HepG2 (cell line): ENCODE measurements around the gene MFAP2. TPM values are rescaled to one million over a fixed set of nuclear protein-coding genes. Genes with fewer than 3 reads are reported as not detected.

Source experiments
- ATAC-seq: fragments of 200-7000 bp; cut with Tn5 transposase; 3 replicates; pipeline ENCODE4 v1.9.1; 2020; ENCODE audit warnings: mild to moderate bottlenecking, moderate library complexity
- BruUV-seq: library from RNA; stranded (reverse); fragments of 400-500 nt; replicated peaks from 2 replicates; lab custom pipeline; 2021; lab: Mats Ljungman, UMichigan
- CTCF ChIA-PET: fragments of 300-600 bp; formaldehyde crosslinking; extraction: SDS; loops from one replicate; lab custom pipeline; 2021; ENCODE audit warnings: low total read pairs, inconsistent platforms, low intra/inter-chr PET ratio; lab: Yijun Ruan, JAX
- POLR2A ChIA-PET: fragments of 350-600 bp; sonication (Branson Sonifier 250); formaldehyde crosslinking; loops from one replicate; lab custom pipeline; 2020; ENCODE audit warnings: antibody characterized with exemption, inconsistent platforms; lab: Yijun Ruan, JAX
- DNase-seq: peaks from one replicate; pipeline ENCODE4 v3.0.0-alpha.2; 2015; ENCODE audit warnings: low spot score
- FAIRE-seq: peaks from 3 replicates; lab custom pipeline; 2011; peaks lifted over from hg19 to GRCh38; lab: Jason Lieb, UNC
- H2AFZ ChIP-seq: one replicate; pipeline ENCODE4 v1.6.1; 2011; ENCODE audit warnings: low read length, inconsistent platforms
- H3K27ac ChIP-seq: fragments of 300-600 bp; 3 replicates; pipeline ENCODE4 v1.8.0; 2011; ENCODE audit warnings: mixed run types, mild to moderate bottlenecking, mixed read lengths, low read length, inconsistent platforms; ENCODE audit not compliant: insufficient read depth; ENCODE audit errors: extremely low read length
- H3K27me3 ChIP-seq, 2 experiments: fragments of 200-600 bp in 1 of 2; 2 replicates in 1 of 2; 3 replicates in 1 of 2; pipeline versions ENCODE4 v1.6.0 to v1.8.0; 2011; ENCODE audit warnings: low read length in 2 of 2, mild to moderate bottlenecking in 2 of 2, moderate library complexity in 2 of 2, inconsistent platforms in 1 of 2; ENCODE audit not compliant: insufficient read depth in 2 of 2, control insufficient read depth in 1 of 2
- H3K36me3 ChIP-seq, 2 experiments: fragments of 200-600 bp in 1 of 2; replicated peaks in 1 of 2; 2 replicates in 1 of 2; 3 replicates in 1 of 2; pipeline versions ENCODE4 v1.5.1 to v1.8.0; 2011; ENCODE audit warnings: low read length in 2 of 2, inconsistent platforms in 1 of 2; ENCODE audit not compliant: insufficient read depth in 2 of 2, control insufficient read depth in 1 of 2
- H3K4me1 ChIP-seq: 2 replicates; pipeline ENCODE4 v1.5.1; 2012; ENCODE audit warnings: low read length, inconsistent platforms; ENCODE audit not compliant: insufficient read depth
- H3K4me2 ChIP-seq: 2 replicates; pipeline ENCODE4 v1.6.0; 2011; ENCODE audit warnings: low read depth, low read length, inconsistent platforms
- H3K4me3 ChIP-seq, 3 experiments: fragments of 200-600 bp in 1 of 3; sonication (generic), shearing (Covaris generic) in 1 of 3; replicated peaks in 1 of 3; 2 replicates each; pipeline ENCODE4 v1.5.1; 2011 to 2016; ENCODE audit warnings: low read length in 3 of 3, inconsistent platforms in 2 of 3, low read depth in 2 of 3, mild to moderate bottlenecking in 2 of 3, control low read depth in 1 of 3, mixed read lengths in 1 of 3; ENCODE audit not compliant: insufficient read depth in 1 of 3
- H3K79me2 ChIP-seq: one replicate; pipeline ENCODE4 v1.6.1; 2011; ENCODE audit warnings: low read length, inconsistent platforms; ENCODE audit not compliant: insufficient read depth
- H3K9ac ChIP-seq: 2 replicates; pipeline ENCODE4 v1.6.0; 2011; ENCODE audit warnings: mild to moderate bottlenecking, low read depth, low read length, inconsistent platforms; ENCODE audit not compliant: insufficient read depth
- H3K9me3 ChIP-seq: 2 replicates; pipeline ENCODE4 v1.5.1; 2012; ENCODE audit warnings: mild to moderate bottlenecking, low read length
- H4K20me1 ChIP-seq: 2 replicates; pipeline ENCODE4 v1.6.0; 2011; ENCODE audit warnings: inconsistent platforms, mild to moderate bottlenecking, low read length, moderate library complexity; ENCODE audit not compliant: insufficient read depth
- BORCS8-MEF2B ChIP-seq: sonication (generic); formaldehyde crosslinking; IDR thresholded peaks from 2 replicates; pipeline ENCODE4 v1.8.0; 2022; ENCODE audit warnings: mild to moderate bottlenecking, missing genetic modification reagents
- MIXL1 ChIP-seq: IDR thresholded peaks from 2 replicates; pipeline ENCODE4 v1.6.1; 2016
- PLRG1 ChIP-seq: fragments of 450-650 bp; conservative IDR thresholded peaks from 2 replicates; pipeline ENCODE4 v1.6.1; 2016
- TRIM24 ChIP-seq: sonication (generic); formaldehyde crosslinking; IDR thresholded peaks from 2 replicates; pipeline ENCODE4 v1.8.0; 2022; ENCODE audit warnings: mild to moderate bottlenecking, missing genetic modification reagents
- ZFP36 ChIP-seq: fragments of 150-350 bp; IDR thresholded peaks from 2 replicates; pipeline ENCODE4 v1.6.1; 2018; ENCODE audit warnings: borderline replicate concordance, low read length, low read depth; ENCODE audit not compliant: partially characterized antibody
- ZNF10 ChIP-seq: sonication (generic); formaldehyde crosslinking; IDR thresholded peaks from 2 replicates; pipeline ENCODE4 v1.4.0; 2020; ENCODE audit warnings: mild to moderate bottlenecking, low read depth, missing genetic modification reagents, borderline replicate concordance
- ZNF12 ChIP-seq: sonication (generic); formaldehyde crosslinking; IDR thresholded peaks from 2 replicates; pipeline ENCODE4 v1.5.0; 2020; ENCODE audit warnings: missing genetic modification reagents
- ZNF331 ChIP-seq: sonication (generic); formaldehyde crosslinking; IDR thresholded peaks from 2 replicates; pipeline ENCODE4 v1.4.0; 2020; ENCODE audit warnings: missing genetic modification reagents
- ZNF430 ChIP-seq: sonication (generic); formaldehyde crosslinking; IDR thresholded peaks from 2 replicates; pipeline ENCODE4 v1.9.0; 2021; ENCODE audit warnings: mild to moderate bottlenecking, missing genetic modification reagents
- ZNF777 ChIP-seq: sonication (generic); formaldehyde crosslinking; IDR thresholded peaks from 2 replicates; pipeline ENCODE4 v1.4.0; 2020; ENCODE audit warnings: missing genetic modification reagents
- WGBS: methylation state at CpG from one replicate; pipeline ENCODE4 v1.1.6; 2017; ENCODE audit warnings: low lambda C conversion rate; 5-methylcytosine and 5-hydroxymethylcytosine counted together
- in situ Hi-C: cut with HindIII; loops from 2 replicates; pipeline ENCODE4 v1.10.0; 2017; ENCODE audit warnings: low pct_unique_long_range_greater_than_20kb; ENCODE audit not compliant: extremely low pct_ligation_motif_present
- intact Hi-C: fragments of 100-400 bp; cut with micrococcal nuclease; formaldehyde crosslinking; loops from one replicate; pipeline ENCODE4 v1.10.0; 2022; ENCODE audit not compliant: unreplicated experiment
- polyA plus RNA-seq, 8 experiments: library from polyadenylated mRNA; depleted of rRNA in 3 of 8; stranded (reverse) in 7 of 8; unstranded in 1 of 8; fragments of >200 nt; fragmentation: Illumina TruSeq in 4 of 8; extraction: Trizol in 4 of 8; gene quantifications; 2 replicates each; pipeline versions ENCODE4 v1.2.1 to v1.2.3, GENCODE V29; 2011 to 2016; ENCODE audit warnings: low read depth in 4 of 8, missing spikeins in 1 of 8, mixed read lengths in 1 of 8; ENCODE audit not compliant: insufficient read depth in 1 of 8
- total RNA-seq, 5 experiments: library from RNA; depleted of rRNA; stranded (reverse); fragments of >200 nt; fragmentation: Illumina TruSeq; extraction: Trizol; gene quantifications; 2 replicates each; pipeline ENCODE4 v1.2.3, GENCODE V29; 2016; ENCODE audit warnings: low read depth in 1 of 5
- TF ChIP-seq, protein P1 (sequence below): sonication (generic); formaldehyde crosslinking; IDR thresholded peaks from 2 replicates; pipeline ENCODE4 v1.9.0; 2022; ENCODE audit warnings: missing genetic modification reagents, mild to moderate bottlenecking, borderline replicate concordance
- TF ChIP-seq, protein P2 (sequence below): sonication (generic); formaldehyde crosslinking; conservative IDR thresholded peaks from 2 replicates; pipeline ENCODE4 v1.8.1; 2023; ENCODE audit warnings: missing genetic modification reagents

The MFAP2 gene
- total and polyA plus RNA-seq, 2 of the 13 experiments (the other 11 are each of a cell fraction or from before 2014, with no cell fraction given): 1.1 to 1.4 TPM

DNA sequence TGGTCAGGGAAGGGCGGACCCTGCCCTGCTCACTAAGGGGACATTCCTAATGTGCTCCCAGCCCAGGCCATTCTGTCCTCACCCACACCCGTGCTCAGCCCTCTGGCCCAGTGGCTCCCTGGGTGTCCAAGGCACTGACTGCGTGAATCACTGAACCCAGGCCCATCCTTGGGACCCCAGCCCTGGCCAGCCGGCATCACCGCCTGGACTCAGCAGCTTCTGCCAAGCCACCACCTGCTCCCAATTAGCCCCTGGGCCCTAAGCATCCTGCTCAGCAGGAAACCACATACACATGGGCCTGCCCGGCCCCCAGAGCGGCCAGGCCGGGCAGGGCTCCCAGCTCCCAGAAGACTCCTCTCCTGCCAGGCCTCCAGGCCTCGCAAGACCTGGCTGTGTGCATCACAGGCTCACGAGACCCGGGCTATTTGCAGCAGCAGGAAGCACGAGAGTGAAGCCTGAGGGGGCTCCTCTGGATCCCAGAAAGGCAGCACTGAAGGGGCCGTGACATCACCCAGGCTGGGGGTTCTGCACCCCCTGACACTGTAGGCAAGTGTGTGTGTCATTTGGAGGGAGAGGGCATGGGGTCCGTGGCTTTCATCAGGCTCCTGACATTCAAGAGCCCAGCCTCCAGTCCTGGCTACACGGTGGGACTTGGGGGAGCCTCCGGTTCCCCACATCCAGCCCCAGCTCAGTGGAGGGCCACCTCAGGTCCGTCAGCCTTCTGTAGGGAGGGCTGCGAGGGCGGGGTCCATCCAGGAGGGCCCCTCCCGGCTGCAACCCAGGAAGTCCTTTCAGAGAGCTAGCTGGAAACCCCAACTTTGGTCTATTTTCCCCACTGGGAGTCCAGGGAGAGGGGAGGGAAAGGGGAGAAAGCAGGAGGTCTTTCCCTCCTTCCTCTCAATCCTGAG is 1.6 kb downstream of the MFAP2 start:
- WGBS: 45% methylated on average over 4 of the region's 20 CpGs
- ATAC-seq: peak; percentile 3
- Histone ChIP-seq H3K27me3 (peaks cover 4 to 30% of the 10 kb centered on the region in 2 experiments; a peak in 3 of 5 replicates), H2AFZ (no peak overlapping the region), H3K9ac (no peak overlapping the region), H3K79me2 (no peaks in the 10 kb centered on the region), H3K4me3 (no peak overlapping the region; a peak in 1 of 6 replicates), H3K27ac (no peak overlapping the region), H3K4me1 (peaks cover 38% of the 10 kb centered on the region), H3K9me3 (no peaks in the 10 kb centered on the region), H4K20me1 (no peaks in the 10 kb centered on the region), H3K4me2 (0 out of 2 replicates have a peak overlapping the region, but pooled peaks have one; percentile 27), H3K36me3 (no peaks in the 10 kb centered on the region)
- BruUV-seq: no TSS peak
- FAIRE-seq: no peak
- in situ Hi-C loops (no loop called here), intact Hi-C loops (no loop called here)
- no peak for DNase-seq
- POLR2A ChIA-PET: no interaction called here
- CTCF ChIA-PET: no interaction called here
- TF ChIP-seq MIXL1 (CRISPR knock-in tag) (no peak), BORCS8-MEF2B (no peak), ZNF10 (CRISPR knock-in tag) (no peak), ZFP36 (no peak), ZNF331 (CRISPR knock-in tag) (no peak), PLRG1 (no peak), ZNF430 (CRISPR knock-in tag) (no peak), ZNF12 (CRISPR knock-in tag) (no peak), TRIM24 (CRISPR knock-in tag) (no peak), ZNF777 (CRISPR knock-in tag) (no peak)
- TF ChIP-seq, protein P1, sequence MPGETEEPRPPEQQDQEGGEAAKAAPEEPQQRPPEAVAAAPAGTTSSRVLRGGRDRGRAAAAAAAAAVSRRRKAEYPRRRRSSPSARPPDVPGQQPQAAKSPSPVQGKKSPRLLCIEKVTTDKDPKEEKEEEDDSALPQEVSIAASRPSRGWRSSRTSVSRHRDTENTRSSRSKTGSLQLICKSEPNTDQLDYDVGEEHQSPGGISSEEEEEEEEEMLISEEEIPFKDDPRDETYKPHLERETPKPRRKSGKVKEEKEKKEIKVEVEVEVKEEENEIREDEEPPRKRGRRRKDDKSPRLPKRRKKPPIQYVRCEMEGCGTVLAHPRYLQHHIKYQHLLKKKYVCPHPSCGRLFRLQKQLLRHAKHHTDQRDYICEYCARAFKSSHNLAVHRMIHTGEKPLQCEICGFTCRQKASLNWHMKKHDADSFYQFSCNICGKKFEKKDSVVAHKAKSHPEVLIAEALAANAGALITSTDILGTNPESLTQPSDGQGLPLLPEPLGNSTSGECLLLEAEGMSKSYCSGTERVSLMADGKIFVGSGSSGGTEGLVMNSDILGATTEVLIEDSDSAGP (CRISPR knock-in tag): no peak
- TF ChIP-seq, protein P2, sequence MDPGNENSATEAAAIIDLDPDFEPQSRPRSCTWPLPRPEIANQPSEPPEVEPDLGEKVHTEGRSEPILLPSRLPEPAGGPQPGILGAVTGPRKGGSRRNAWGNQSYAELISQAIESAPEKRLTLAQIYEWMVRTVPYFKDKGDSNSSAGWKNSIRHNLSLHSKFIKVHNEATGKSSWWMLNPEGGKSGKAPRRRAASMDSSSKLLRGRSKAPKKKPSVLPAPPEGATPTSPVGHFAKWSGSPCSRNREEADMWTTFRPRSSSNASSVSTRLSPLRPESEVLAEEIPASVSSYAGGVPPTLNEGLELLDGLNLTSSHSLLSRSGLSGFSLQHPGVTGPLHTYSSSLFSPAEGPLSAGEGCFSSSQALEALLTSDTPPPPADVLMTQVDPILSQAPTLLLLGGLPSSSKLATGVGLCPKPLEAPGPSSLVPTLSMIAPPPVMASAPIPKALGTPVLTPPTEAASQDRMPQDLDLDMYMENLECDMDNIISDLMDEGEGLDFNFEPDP (CRISPR knock-in tag): no peak
